ENCODE results near the gene SPART.

DNA sequence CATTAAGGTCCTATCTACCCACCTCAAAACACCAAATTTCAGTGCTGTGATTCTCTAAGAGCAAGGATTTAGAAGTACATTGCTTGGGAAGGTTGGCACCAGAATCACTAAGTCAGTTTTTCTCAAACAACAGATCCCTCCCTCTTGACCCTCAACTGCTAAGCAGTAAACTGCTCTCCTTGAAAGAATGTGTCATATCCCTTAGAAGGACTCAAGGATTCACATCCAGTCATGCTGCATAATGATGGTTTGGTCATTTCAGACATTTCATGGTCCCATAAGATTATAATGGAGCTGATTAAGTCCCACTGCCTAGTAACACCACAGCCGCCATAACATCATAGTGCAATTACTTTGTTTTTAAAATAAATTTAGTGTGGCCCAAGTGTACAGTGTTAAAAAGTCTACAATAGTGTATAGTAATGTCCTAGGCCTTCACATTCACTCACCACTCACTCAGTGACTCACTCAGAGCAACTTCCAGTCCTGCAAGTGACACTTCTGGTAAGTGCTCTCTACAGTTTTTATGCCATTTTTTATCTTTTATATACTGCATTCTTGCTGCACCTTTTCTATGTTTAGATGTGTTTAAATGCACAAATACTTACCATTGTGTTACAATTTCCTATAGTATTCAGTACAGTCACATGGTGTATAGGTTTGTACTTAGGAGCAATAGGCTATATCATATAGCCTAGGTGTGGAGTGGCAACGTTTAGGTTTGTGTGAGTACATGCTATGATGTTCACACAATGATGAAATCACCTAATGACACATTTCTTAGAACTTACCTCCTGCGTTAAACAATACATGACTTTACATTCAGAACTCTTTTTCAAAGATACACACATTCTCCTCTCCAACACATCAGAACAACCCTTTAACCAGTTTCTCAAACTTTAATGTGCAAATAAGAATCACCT is 32.9 kb downstream of the SPART start:
- TF ChIP-seq SP1 (IDR thresholded peaks at IDR 0.05; ENCODE audit: low read depth): no peak
- TF ChIP-seq POLR2AphosphoS5 (IDR thresholded peaks at IDR 0.05; ENCODE audit: low read depth, low read length): no peak
- TF ChIP-seq CTCF (IDR thresholded peaks at IDR 0.05 in 2 of 3, conservative IDR thresholded peaks at IDR 0.05 in 1 of 3; ENCODE audit: borderline replicate concordance in 1 of 3, insufficient read depth in 1 of 3, low read depth in 2 of 3, low read length in 2 of 3): no peak
- TF ChIP-seq, protein P1, sequence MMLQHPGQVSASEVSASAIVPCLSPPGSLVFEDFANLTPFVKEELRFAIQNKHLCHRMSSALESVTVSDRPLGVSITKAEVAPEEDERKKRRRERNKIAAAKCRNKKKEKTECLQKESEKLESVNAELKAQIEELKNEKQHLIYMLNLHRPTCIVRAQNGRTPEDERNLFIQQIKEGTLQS (IDR thresholded peaks at IDR 0.05): no peak
- TF ChIP-seq RAD21 (IDR thresholded peaks at IDR 0.05; ENCODE audit: low read depth): no peak
